ENCODE data around the gene PUSL1.

The PUSL1 gene

DNA sequence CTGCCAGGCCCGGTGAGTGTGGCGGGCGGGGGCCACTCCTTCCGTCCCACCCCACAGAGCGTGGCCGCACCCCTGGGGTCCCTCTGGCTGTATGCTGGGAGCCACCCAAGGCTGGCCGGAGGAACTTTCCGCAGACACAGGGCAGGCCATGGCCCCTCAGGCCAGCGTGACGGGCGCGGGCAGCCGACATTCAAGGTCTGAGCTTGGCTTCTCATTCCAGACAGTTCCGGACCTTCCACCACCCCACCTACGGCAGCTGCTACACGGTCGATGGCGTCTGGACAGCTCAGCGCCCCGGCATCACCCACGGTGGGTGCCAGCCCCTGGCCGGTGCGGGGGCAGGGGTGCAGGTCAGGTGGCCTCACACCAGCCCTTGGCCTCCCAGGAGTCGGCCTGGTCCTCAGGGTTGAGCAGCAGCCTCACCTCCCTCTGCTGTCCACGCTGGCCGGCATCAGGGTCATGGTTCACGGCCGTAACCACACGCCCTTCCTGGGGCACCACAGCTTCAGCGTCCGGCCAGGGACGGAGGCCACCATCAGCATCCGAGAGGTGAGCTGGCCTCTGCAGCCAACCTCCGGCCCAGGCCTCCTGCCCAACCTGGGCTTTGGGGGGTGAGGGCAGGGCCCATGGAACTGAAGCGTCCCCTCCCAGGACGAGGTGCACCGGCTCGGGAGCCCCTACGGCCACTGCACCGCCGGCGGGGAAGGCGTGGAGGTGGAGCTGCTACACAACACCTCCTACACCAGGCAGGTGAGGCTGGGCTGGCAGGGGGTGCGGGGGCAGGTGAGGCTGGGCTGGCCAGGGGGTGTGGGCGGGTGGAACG is 20.9 kb upstream of the PUSL1 start:
- H3K9ac ChIP-seq (ENCODE audit: low read length) = no peak overlapping the region
- no CpG with 5 or more reads among the region's 46 CpGs for WGBS (ENCODE audit: extremely low coverage, insufficient coverage, insufficient read length)

DNA sequence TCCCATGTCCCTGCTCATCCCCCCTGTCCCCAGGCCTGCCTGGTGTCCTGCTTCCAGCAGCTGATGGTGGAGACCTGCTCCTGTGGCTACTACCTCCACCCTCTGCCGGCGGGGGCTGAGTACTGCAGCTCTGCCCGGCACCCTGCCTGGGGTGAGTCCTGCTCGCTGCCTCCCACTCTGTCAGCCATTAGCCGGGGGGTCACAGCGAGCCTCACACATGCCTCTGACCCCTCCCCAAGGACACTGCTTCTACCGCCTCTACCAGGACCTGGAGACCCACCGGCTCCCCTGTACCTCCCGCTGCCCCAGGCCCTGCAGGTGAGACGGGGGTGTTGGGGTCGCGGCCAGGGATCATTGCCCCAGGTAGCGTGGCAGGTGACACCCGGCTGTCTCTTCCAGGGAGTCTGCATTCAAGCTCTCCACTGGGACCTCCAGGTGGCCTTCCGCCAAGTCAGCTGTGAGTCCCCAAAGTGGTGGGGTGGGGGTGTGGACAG is 18.1 kb upstream of the PUSL1 start:
- Histone ChIP-seq H2BK5ac (ENCODE audit: low read depth, low read length, poor library complexity) (no peak overlapping the region), H3K23ac (ENCODE audit: low read length) (no peak overlapping the region), H3K36me3 (ENCODE audit: control insufficient read depth in 1 of 2, insufficient read depth in 2 of 2, low read length in 2 of 2) (peaks cover 13 to 20% of the 10 kb centered on the region in 2 experiments), H3K14ac (ENCODE audit: low read length) (no peak overlapping the region), H2BK12ac (ENCODE audit: low read length) (no peak overlapping the region), H3K27ac (ENCODE audit: low read depth, low read length) (no peak overlapping the region), H3K4me3 (ENCODE audit: low read depth, low read length) (no peak overlapping the region), H3K4ac (ENCODE audit: low read depth, low read length) (no peak overlapping the region), H3K79me2 (ENCODE audit: control insufficient read depth, insufficient read depth, low read length, poor library complexity) (no peaks in the 10 kb centered on the region), H4K91ac (ENCODE audit: low read depth, low read length) (no peak overlapping the region), H3K9ac (ENCODE audit: low read length) (no peak overlapping the region), H2AFZ (ENCODE audit: insufficient read depth, low read length, poor library complexity) (no peak overlapping the region), H2BK120ac (ENCODE audit: insufficient read depth, low read length, poor library complexity) (no peak overlapping the region), H2AK5ac (ENCODE audit: low read length) (no peak overlapping the region), H3K18ac (ENCODE audit: low read length) (no peak overlapping the region), H3K4me2 (ENCODE audit: low read length) (no peak overlapping the region), H3K27me3 (ENCODE audit: insufficient read depth, low read length) (no peaks in the 10 kb centered on the region), H4K8ac (ENCODE audit: low read depth, low read length) (no peak overlapping the region), H3K79me1 (ENCODE audit: low read length) (no peaks in the 10 kb centered on the region), H3K4me1 (ENCODE audit: control insufficient read depth in 1 of 2, insufficient read depth in 2 of 2, low read length in 2 of 2) (no peaks in the 10 kb centered on the region), H4K12ac (ENCODE audit: low read depth, low read length) (no peak overlapping the region), H3K9me3 (ENCODE audit: insufficient read depth, low read depth, low read length) (peaks cover 2% of the 10 kb centered on the region)
- peak; percentile 67 to 82 for DNase-seq
- no CpG with 5 or more reads among the region's 15 CpGs for WGBS (ENCODE audit: extremely low coverage, insufficient coverage, insufficient read length)

More for the DNA sequence above, 20.9 kb upstream of the PUSL1 start:
- Histone ChIP-seq H2BK120ac (ENCODE audit: insufficient read depth, low read length, poor library complexity) (no peak overlapping the region), H4K12ac (ENCODE audit: low read depth, low read length) (no peak overlapping the region), H2BK12ac (ENCODE audit: low read length) (no peak overlapping the region), H3K23ac (ENCODE audit: low read length) (no peak overlapping the region), H3K27me3 (ENCODE audit: insufficient read depth, low read length) (no peaks in the 10 kb centered on the region), H3K9me3 (ENCODE audit: insufficient read depth, low read depth, low read length) (peaks cover 5% of the 10 kb centered on the region), H2BK5ac (ENCODE audit: low read depth, low read length, poor library complexity) (no peak overlapping the region), H2AK5ac (ENCODE audit: low read length) (no peak overlapping the region), H3K36me3 (ENCODE audit: control insufficient read depth in 1 of 2, insufficient read depth in 2 of 2, low read length in 2 of 2) (no peaks in the 10 kb centered on the region), H3K18ac (ENCODE audit: low read length) (no peak overlapping the region), H3K4me1 (ENCODE audit: control insufficient read depth in 1 of 2, insufficient read depth in 2 of 2, low read length in 2 of 2) (no peaks in the 10 kb centered on the region), H3K79me1 (ENCODE audit: low read length) (no peaks in the 10 kb centered on the region), H3K4me3 (ENCODE audit: low read depth, low read length) (no peak overlapping the region), H4K91ac (ENCODE audit: low read depth, low read length) (no peak overlapping the region), H3K14ac (ENCODE audit: low read length) (no peak overlapping the region), H3K79me2 (ENCODE audit: control insufficient read depth, insufficient read depth, low read length, poor library complexity) (no peaks in the 10 kb centered on the region), H3K4ac (ENCODE audit: low read depth, low read length) (no peak overlapping the region), H3K27ac (ENCODE audit: low read depth, low read length) (no peak overlapping the region), H3K4me2 (ENCODE audit: low read length) (no peak overlapping the region), H4K8ac (ENCODE audit: low read depth, low read length) (no peak overlapping the region), H2AFZ (ENCODE audit: insufficient read depth, low read length, poor library complexity) (no peak overlapping the region)
- no peak for DNase-seq

GRCh38 chr1:1291023-1291528 is 17.3 kb upstream of the PUSL1 start:
- DNase-seq = no peak
- peak overlapping the region; percentile 9 for H4K12ac ChIP-seq (ENCODE audit: low read depth, low read length)
- no peak overlapping the region for H3K4me3 ChIP-seq (ENCODE audit: low read depth, low read length)
- no peaks in the 10 kb centered on the region for H3K27me3 ChIP-seq (ENCODE audit: insufficient read depth, low read length)
- no peaks in the 10 kb centered on the region for H3K4me1 ChIP-seq (ENCODE audit: control insufficient read depth in 1 of 2, insufficient read depth in 2 of 2, low read length in 2 of 2)
- H3K4ac ChIP-seq (ENCODE audit: low read depth, low read length) = no peak overlapping the region
- H4K8ac ChIP-seq (ENCODE audit: low read depth, low read length) = no peak overlapping the region
- no peaks in the 10 kb centered on the region for H3K79me2 ChIP-seq (ENCODE audit: control insufficient read depth, insufficient read depth, low read length, poor library complexity)
- H3K14ac ChIP-seq (ENCODE audit: low read length) = no peak overlapping the region
- peaks cover 2% of the 10 kb centered on the region for H3K9me3 ChIP-seq (ENCODE audit: insufficient read depth, low read depth, low read length)
- no peak overlapping the region for H2AFZ ChIP-seq (ENCODE audit: insufficient read depth, low read length, poor library complexity)
- H2BK12ac ChIP-seq (ENCODE audit: low read length) = no peak overlapping the region
- H2AK5ac ChIP-seq (ENCODE audit: low read length) = no peak overlapping the region
- no peak overlapping the region for H3K23ac ChIP-seq (ENCODE audit: low read length)
- no peaks in the 10 kb centered on the region for H3K79me1 ChIP-seq (ENCODE audit: low read length)
- no peak overlapping the region for H3K27ac ChIP-seq (ENCODE audit: low read depth, low read length)
- H3K18ac ChIP-seq (ENCODE audit: low read length) = no peak overlapping the region
- H2BK120ac ChIP-seq (ENCODE audit: insufficient read depth, low read length, poor library complexity) = no peak overlapping the region
- H3K36me3 ChIP-seq (ENCODE audit: control insufficient read depth in 1 of 2, insufficient read depth in 2 of 2, low read length in 2 of 2) = peaks cover 20 to 28% of the 10 kb centered on the region in 2 experiments
- no CpG with 5 or more reads among the region's 28 CpGs for WGBS (ENCODE audit: extremely low coverage, insufficient coverage, insufficient read length)
- no peak overlapping the region for H3K9ac ChIP-seq (ENCODE audit: low read length)
- no peak overlapping the region for H2BK5ac ChIP-seq (ENCODE audit: low read depth, low read length, poor library complexity)
- H3K4me2 ChIP-seq (ENCODE audit: low read length) = no peak overlapping the region
- no peak overlapping the region for H4K91ac ChIP-seq (ENCODE audit: low read depth, low read length)

GRCh38 chr1:1291548-1292441 is 16.6 kb upstream of the PUSL1 start:
- H4K8ac ChIP-seq (ENCODE audit: low read depth, low read length) = no peak overlapping the region
- H4K91ac ChIP-seq (ENCODE audit: low read depth, low read length) = no peak overlapping the region
- H3K9ac ChIP-seq (ENCODE audit: low read length) = no peak overlapping the region
- H3K27ac ChIP-seq (ENCODE audit: low read depth, low read length) = no peak overlapping the region
- H3K4ac ChIP-seq (ENCODE audit: low read depth, low read length) = no peak overlapping the region
- no peak overlapping the region for H4K12ac ChIP-seq (ENCODE audit: low read depth, low read length)
- WGBS (ENCODE audit: extremely low coverage, insufficient coverage, insufficient read length) = no CpG with 5 or more reads among the region's 45 CpGs
- no peak overlapping the region for H3K23ac ChIP-seq (ENCODE audit: low read length)
- H2BK120ac ChIP-seq (ENCODE audit: insufficient read depth, low read length, poor library complexity) = no peak overlapping the region
- no peak overlapping the region for H3K18ac ChIP-seq (ENCODE audit: low read length)
- peaks cover 26 to 34% of the 10 kb centered on the region in 2 experiments for H3K36me3 ChIP-seq (ENCODE audit: control insufficient read depth in 1 of 2, insufficient read depth in 2 of 2, low read length in 2 of 2)
- H2BK5ac ChIP-seq (ENCODE audit: low read depth, low read length, poor library complexity) = no peak overlapping the region
- no peak overlapping the region for H3K14ac ChIP-seq (ENCODE audit: low read length)
- no peaks in the 10 kb centered on the region for H3K79me1 ChIP-seq (ENCODE audit: low read length)
- H3K4me3 ChIP-seq (ENCODE audit: low read depth, low read length) = no peak overlapping the region
- H3K79me2 ChIP-seq (ENCODE audit: control insufficient read depth, insufficient read depth, low read length, poor library complexity) = no peaks in the 10 kb centered on the region
- peak; percentile 76 to 84 for DNase-seq
- H2AFZ ChIP-seq (ENCODE audit: insufficient read depth, low read length, poor library complexity) = no peak overlapping the region
- H3K9me3 ChIP-seq (ENCODE audit: insufficient read depth, low read depth, low read length) = peaks cover 4% of the 10 kb centered on the region
- no peak overlapping the region for H2AK5ac ChIP-seq (ENCODE audit: low read length)
- H2BK12ac ChIP-seq (ENCODE audit: low read length) = no peak overlapping the region
- H3K27me3 ChIP-seq (ENCODE audit: insufficient read depth, low read length) = no peaks in the 10 kb centered on the region
- no peaks in the 10 kb centered on the region for H3K4me1 ChIP-seq (ENCODE audit: control insufficient read depth in 1 of 2, insufficient read depth in 2 of 2, low read length in 2 of 2)
- no peak overlapping the region for H3K4me2 ChIP-seq (ENCODE audit: low read length)

Measured in trophoblast cell (in vitro differentiated cells and primary cell).